Measurements from ENCODE around the gene RALGPS1.
A peak's percentile ranks its signal among the peaks of the same experiment; 100 is the strongest.

The RALGPS1 gene

GRCh38 chr9:126906091-126906490, 8.5 kb upstream of the RALGPS1 start:
- DNase-seq (ENCODE audit: low spot score): no peak

- DNase-seq (ENCODE audit: low spot score): no peak
Measured at GRCh38 chr9:126907058-126907457, 7.5 kb upstream of the RALGPS1 start.

- no peak for DNase-seq (ENCODE audit: low spot score)
Measured at GRCh38 chr9:126915281-126915816, 767 bp downstream of the RALGPS1 start.

GRCh38 chr9:126915846-126916543, 1.4 kb downstream of the RALGPS1 start:
- no peak for DNase-seq (ENCODE audit: low spot score)

GRCh38 chr9:126916909-126917308, 2.3 kb downstream of the RALGPS1 start:
- DNase-seq (ENCODE audit: low spot score): no peak

GRCh38 chr9:126919193-126919592, 4.6 kb downstream of the RALGPS1 start:
- no peak for DNase-seq (ENCODE audit: low spot score)

- no peak for DNase-seq (ENCODE audit: low spot score)
Measured at GRCh38 chr9:126925876-126926275, 11.3 kb downstream of the RALGPS1 start.

GRCh38 chr9:126926364-126926763, 11.8 kb downstream of the RALGPS1 start:
- no peak for DNase-seq (ENCODE audit: low spot score)

GRCh38 chr9:126927419-126927818, 12.8 kb downstream of the RALGPS1 start:
- no peak for DNase-seq (ENCODE audit: low spot score)

- DNase-seq (ENCODE audit: low spot score): no peak
Measured at GRCh38 chr9:126932871-126933321, 18.3 kb downstream of the RALGPS1 start.

- DNase-seq (ENCODE audit: low spot score): no peak
Measured at GRCh38 chr9:126933334-126933980, 18.9 kb downstream of the RALGPS1 start.

- no peak for DNase-seq (ENCODE audit: low spot score)
Measured at GRCh38 chr9:126934441-126934840, 19.9 kb downstream of the RALGPS1 start.

GRCh38 chr9:126935630-126936029, 21.0 kb downstream of the RALGPS1 start:
- DNase-seq (ENCODE audit: low spot score): no peak

GRCh38 chr9:126937444-126937843, 22.9 kb downstream of the RALGPS1 start:
- DNase-seq (ENCODE audit: low spot score): no peak

GRCh38 chr9:126938327-126938726, 23.7 kb downstream of the RALGPS1 start:
- no peak for DNase-seq (ENCODE audit: low spot score)

- no peak for DNase-seq (ENCODE audit: low spot score)
Measured at GRCh38 chr9:126939821-126940221, 25.2 kb downstream of the RALGPS1 start.

GRCh38 chr9:126942399-126942798, 27.8 kb downstream of the RALGPS1 start:
- no peak for DNase-seq (ENCODE audit: low spot score)

- no peak for DNase-seq (ENCODE audit: low spot score)
Measured at GRCh38 chr9:126945682-126946081, 31.1 kb downstream of the RALGPS1 start.

GRCh38 chr9:126947529-126947928, 32.9 kb downstream of the RALGPS1 start:
- DNase-seq (ENCODE audit: low spot score): no peak

GRCh38 chr9:126952205-126952977, 37.8 kb downstream of the RALGPS1 start:
- DNase-seq (ENCODE audit: low spot score): peak; percentile 25

GRCh38 chr9:126953041-126953809, 38.6 kb downstream of the RALGPS1 start:
- peak; percentile 39 for DNase-seq (ENCODE audit: low spot score)

- no peak for DNase-seq (ENCODE audit: low spot score)
Measured at GRCh38 chr9:126955811-126956210, 41.2 kb downstream of the RALGPS1 start.
